ENCODE data around the gene DEGS1.

DEGS1 gene

DNA sequence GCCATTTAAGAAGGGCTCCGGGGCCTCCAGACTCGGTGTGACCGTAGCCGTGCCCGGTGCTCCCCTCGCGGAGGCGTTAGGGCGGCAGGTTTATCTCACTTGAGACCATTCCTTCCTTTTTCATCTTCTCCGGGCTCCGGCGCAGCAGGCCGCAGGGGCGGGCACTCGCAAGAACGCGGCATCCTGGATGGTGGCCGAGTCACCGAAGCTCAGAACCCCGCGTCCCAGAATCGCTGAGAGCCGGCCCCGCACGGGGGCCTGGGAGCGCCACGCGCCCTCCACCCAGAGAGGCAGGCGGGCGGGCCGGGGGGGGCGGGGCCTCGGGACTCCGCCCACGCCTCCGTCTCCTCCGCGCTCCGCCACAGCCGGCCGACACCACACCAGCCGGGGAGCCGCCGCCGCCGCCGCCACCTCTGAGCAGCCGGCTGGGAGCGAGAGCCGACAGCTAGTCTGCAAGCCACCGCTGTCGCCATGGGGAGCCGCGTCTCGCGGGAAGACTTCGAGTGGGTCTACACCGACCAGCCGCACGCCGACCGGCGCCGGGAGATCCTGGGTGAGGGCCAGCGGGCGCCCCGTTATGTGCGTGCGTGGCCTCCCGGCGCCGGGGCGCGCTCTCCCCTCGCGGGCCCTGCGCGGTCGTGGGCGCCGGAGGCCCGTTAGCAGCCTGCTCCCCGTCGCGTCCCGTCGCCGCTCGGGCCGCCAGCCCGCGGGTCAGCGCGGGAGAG, at the start of gene DEGS1:
Gene DEGS1 (plus strand): TSS at position 375 of the 725 bp plus-strand sequence. CDS start 97 bp downstream, at position 472.
- peak; percentile 95 for DNase-seq

DNA sequence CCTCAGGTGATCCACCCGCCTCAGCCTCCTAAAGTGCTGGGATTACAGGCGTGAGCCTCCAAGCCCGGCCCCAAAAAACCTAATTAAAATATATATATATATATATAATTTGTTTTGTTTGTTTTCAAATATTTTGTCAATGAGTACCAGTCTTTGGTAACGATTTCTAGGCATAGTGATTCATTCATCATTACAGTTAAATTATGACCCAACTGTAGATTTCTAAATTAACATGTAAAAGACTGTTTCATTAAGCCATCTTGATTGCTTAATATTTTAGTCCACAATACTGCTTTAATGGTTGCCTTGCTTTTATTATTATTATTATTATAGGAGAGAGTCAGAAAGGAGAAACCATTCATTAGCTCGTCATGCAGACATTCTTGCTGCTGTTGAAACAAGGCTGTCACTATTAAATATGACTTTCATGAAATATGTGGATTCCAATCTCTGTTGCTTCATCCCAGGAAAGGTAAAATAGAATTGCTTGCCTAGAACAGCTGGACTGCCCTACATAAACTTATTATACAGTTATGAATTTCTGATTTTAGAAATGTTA, 49.2 kb upstream of the DEGS1 start:
- DNase-seq, result no peak

DNA sequence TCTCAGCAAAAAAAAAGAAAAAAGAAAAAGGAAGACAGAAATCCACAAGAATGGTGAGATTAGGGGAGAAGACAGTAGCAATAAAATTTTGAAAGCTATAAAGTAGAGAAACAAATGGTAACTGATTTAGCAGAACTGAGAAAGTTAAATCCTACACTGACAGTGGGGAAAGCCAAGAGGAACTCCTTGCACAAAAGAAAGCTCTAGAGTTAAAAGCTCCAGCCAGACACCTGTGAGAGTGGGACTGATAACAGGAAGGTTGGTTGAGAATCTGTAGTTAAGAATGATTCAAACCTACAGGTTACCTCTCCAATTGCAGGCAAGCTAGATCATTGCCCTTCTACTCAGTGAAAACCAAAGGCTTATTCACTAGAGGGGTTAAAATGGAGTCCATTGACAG, 45.5 kb upstream of the DEGS1 start:
- no peak for DNase-seq

DNA sequence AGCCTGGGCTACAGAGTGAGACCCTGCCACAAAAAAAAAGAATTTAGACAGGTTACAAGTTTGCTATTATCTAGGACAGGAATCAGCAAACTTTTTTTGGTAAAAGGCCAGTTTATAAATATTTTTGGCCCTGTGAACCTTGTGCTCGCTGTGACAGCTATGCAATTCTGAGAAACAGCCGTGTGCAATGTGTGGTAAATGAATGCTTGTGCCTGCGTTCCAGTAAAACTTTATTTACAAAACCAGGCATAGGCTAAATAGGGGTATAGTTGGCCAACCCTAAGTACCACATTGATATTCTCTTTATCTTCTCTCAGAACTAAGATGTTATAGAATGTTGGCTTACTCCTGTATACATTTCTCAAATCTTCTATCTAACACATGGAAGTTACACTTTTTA, 44.8 kb upstream of the DEGS1 start:
- DNase-seq, result no peak

DNA sequence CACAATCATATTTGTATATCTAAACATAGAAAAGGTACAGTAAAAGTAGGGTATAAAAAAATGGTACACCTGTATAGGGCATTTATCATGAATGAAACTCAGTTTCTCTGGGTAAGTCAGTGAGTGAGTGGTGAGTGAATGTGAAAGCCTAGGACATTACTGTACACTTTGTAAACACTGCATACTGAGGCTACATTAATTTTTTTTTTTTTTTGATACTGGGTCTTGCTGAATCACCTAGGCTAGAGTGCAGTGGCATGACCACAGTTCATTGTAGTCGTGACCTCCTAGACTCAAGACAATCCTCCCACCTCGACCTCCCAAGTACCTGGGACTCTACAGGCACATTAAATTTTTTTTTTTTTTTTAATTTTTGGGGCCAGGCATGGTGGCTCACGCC, 41.3 kb upstream of the DEGS1 start:
- DNase-seq, result no peak

DNA sequence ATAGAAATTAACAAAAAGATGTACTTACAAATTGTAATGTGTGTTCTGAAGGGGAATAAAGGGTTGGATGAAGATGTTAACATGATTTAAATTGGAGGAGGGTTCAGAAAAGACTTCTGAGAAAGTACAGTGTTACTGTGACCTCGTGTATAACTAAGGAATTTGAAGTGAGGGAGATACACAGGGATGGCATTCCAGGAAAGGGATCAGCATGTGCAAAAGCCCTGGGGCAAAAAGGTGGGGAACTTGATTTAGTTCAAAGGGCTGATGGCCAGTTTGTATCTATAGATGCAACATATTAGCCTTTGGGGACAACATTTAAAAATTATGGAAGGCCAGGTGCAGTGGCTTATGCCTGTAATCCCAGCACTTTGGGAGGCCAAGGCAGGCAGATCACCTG, 33.3 kb upstream of the DEGS1 start:
- DNase-seq, result no peak

DNA sequence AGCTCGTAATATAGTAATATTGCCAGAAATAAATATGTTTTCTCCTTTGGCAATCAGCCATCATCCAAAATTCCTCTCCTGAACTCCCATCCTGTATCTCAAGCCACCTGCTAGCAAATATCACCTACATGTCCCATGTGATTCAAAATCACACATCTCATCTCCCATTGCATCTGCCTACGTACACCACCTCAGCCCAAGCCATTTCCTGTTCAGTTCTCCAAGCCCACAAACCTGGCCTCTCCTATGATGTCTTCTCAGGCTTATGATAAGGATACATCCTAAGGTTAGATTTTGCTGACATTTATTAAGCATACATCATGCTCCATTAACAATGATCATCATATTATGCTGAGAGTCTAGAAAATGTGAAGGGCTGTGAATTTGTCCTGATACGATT, 31.9 kb upstream of the DEGS1 start:
- no peak for DNase-seq

DNA sequence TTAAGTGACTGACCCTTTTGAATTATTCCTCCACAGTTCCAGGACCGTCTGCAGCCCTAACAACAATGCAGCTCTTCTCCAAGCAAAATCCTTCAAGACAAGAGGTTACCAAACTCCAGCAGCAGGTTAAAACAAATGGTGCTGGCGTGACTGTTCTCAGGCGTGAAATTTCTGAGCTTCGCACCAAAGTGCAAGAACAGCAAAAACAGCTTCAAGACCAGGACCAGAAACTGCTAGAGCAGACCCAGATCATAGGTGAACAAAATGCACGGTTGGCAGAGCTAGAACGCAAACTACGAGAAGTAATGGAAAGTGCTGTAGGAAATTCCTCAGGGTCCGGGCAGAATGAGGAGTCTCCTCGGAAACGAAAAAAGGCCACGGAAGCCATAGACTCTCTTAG, 25.7 kb upstream of the DEGS1 start:
- no peak for DNase-seq

DNA sequence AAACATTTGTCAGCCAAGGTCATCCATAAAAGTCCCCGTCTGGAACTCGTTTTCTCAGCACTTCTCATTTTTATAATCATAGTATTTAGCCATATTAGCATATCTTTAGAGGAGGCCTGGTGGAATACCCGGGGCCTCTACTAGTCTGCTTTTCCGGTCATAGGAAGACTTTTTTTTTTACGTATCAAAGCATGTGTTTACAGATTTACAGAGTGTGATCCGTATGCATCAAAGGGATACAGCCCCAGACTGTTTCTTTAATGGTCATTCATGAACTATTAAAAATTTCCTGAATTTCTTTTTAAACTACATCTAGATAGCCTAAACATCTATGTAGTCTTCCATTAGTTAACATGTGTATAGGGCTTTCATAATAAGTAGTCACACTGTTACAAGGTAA, 23.5 kb upstream of the DEGS1 start:
- DNase-seq, result no peak

DNA sequence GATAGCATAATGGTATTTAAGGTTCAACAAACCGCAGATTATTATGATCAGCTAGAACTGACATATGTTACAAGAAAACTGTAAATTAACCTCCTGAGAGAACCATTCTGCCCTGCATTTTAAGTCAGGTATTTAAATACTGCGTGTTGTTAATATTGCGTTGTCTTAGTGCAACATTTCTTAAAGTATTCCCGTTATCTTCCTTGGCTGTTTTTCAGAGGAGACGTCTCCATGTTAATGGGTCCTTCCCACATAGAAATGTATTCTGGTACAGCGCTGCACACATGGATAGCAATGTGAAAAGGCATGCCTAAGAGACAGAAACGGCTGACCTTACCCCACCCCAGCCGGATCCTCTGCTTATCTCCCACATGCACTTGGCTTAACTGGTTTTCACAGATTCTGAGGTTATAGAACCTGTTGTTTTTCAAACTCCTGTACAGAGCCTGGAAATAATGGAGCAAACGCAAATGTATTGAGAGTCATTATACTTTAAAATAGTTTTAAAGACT, 22.8 kb upstream of the DEGS1 start:
- no peak for DNase-seq

DNA sequence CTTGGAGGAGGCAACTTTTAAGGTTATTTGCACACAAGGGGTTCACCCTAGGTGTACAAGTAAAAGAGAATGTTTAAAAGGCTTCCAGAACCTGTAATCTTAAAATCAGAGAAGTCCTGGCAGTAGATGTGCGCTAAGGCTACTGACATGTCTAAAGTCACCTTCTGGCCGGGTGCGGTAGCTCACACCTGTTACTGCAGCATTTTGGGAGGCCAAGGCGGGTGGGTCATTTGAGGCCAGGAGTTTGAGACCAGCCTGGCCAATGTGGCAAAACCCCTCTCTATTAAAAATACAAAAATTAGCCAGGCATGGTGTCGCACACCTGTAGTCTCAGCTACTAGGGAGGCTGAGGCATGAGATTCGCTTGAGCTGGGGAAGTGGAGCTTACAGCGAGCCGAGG, 20.3 kb upstream of the DEGS1 start:
- DNase-seq, result no peak

DNA sequence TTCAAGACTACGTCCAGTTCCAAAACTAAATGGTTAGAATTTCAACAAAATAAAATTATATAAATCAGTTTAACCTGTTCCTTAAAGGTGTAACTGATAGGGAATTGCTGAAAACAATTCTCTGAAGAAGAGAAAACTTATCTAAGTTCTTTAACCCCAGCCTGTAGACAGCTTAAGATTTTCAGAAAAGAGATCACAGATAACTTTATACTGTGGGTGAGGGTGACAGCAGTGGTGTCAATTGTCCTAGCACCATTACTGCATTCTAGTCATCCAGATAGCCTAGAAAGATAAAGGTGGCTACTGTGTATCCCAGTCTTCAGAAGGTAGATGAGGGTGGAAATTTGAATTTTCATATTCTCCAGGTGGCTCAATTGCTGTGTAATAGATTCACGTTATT, 19.7 kb upstream of the DEGS1 start:
- no peak for DNase-seq

DNA sequence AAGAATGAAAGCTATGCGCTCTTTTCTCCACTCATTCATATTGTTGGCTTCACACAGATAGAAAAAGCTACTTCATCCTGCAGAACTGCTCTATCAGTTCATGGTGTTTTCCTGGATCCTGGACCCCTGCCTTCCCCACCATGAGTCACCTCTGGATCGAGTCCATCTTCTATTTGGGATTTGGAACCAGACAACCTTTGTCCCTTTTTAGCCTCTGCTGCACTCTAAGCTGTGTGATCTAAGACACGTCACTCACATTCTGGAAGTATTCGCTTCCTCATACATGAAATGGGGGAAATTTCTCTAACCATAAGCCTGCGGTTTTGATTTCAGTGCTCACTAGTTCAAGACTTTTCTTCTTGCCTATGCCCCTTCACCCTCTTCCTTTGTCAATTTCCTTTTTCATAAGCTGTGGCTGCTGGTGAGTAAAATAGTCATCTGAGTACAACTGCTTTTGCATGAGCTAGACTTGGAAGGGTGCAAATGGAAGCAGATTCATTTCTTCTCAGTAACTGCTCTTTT, 14.1 kb upstream of the DEGS1 start:
- no peak for DNase-seq

DNA sequence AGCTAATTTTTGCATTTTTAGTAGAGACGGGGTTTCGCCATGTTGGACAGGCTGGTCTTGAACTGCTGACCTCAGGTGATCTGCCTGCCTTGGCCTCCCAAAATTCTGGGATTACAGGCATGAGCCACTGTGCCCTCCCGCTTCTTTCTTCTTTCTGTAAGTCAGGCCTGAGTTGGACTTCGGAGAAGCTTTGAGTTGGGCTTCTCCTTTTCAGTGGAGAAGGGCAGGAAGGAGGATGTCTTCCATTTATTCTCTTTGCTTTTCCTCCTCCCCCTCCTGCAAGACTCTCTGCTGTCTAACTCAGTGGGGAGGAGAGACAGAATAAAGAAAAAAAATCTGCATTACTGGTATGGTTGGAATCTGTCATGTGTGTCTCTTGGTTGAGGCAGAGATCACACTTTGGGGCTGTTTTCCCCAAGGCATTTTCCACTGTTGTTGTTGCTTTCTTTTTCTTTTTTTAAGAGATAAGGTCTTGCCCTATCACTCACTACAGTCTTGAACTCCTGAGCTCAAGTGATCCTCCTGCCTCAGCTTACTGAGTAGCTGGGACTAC, 13.2 kb upstream of the DEGS1 start:
- DNase-seq, result no peak

DNA sequence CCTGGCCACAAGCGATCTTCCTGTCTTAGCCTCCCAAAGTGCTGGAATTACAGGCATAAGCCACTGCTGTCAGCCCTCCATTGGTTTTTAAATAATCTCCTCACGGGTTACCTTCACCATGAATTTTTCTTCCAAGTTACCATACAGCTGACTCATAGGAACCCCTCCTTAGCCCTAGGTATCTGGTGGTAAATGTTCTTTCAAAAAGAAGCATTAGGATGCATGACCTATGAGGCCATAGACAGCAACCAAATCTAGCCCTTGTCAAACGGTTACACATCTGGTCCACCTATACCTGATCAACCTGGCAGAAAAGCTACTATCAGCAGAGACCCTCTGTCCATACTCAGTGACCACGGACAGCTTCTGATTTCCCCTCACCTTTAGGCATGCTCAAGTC, 12.7 kb upstream of the DEGS1 start:
- no peak for DNase-seq

DNA sequence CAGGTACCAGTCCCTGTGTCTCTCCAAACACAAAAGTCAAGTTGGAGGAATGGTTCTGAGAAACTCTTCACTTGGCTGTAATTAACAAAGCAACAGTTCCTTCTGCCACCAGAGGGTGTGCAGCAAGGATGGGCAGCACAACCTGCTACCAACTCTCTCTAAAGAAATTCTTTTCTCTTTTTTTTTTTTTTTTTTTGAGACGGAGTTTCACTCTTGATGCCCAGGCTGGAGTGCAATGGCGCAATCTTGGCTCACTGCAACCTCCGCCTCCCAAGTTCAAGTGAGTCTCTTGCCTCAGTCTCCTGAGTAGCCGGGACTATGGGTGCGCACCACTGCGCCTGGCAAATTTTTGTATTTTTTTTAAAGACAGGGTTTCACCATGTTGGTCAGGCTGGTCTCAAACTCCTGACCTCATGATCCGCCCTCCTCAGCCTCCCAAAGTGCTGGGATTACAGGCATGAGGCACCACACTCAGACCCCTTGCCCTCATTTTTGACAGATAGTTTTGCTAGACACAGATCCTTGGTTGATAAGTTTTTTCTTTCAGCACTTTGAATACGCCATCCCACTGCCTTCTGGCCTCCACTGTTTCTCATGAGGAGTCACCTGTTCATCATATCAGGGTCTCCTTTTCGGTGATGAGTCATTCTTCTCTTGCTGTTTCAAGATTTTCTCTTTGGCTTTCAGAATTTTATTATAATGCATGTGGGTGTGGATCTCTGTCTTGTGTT, 12.1 kb upstream of the DEGS1 start:
- no peak for DNase-seq

DNA sequence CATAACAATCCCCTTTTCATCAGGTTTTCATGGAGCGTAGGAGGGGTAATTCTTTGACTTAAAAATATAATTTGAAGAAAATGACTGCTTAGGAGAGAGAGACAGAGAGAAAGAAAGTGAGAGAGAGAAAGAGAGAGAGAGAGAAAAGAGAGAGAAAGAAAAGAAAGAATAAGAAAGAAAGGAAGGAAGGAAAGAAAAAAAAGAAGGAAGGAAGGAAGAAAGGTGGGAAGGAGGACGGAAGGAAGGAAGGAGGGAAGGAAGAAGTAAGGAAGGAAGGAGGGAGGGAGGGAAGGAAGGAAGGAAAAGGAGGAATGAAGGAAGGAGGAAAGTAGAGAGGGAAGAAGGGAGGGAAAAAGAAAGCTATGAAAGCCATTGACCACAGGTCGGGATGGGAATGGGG, 10.8 kb upstream of the DEGS1 start:
- DNase-seq, result no peak

DNA sequence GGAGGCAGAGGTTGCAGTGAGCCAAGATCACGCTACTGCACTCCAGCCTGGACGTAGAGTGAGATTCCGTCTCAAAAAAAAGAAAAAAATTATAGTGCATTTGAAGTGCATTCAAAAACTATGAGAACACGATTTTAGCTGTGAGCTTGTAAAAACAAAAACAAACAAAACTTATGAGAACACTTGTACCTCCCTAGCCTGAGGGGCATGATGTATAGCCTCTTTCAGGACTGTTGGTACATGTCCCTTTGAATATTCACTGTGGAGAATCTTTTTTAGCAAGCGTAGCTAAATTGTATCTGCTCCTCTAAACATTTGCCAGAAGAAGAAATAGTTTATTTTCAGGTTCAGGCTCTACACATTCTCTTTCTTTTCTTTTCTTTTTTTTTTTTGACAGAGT, 9.5 kb upstream of the DEGS1 start:
- no peak for DNase-seq

DNA sequence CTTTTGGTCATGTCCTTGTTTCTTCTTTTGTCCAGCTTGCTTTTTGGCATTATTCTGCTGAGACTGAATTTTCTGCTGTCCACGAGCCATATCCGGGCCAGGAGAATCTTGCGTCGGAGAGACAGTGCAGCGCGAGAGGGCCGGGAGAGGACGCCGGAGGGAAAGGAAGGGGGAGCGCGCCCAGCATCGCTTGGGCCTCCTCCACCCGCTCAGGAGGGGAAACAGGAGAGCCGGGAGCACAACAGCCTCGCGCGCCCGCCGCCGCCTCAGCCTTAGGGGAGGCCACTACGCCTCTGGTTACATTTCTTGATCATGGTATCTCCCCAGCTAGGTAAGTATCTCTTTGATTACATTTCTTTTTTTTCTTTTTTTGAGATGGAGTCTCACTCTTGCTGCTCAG, 7.4 kb upstream of the DEGS1 start:
- DNase-seq, result no peak

DNA sequence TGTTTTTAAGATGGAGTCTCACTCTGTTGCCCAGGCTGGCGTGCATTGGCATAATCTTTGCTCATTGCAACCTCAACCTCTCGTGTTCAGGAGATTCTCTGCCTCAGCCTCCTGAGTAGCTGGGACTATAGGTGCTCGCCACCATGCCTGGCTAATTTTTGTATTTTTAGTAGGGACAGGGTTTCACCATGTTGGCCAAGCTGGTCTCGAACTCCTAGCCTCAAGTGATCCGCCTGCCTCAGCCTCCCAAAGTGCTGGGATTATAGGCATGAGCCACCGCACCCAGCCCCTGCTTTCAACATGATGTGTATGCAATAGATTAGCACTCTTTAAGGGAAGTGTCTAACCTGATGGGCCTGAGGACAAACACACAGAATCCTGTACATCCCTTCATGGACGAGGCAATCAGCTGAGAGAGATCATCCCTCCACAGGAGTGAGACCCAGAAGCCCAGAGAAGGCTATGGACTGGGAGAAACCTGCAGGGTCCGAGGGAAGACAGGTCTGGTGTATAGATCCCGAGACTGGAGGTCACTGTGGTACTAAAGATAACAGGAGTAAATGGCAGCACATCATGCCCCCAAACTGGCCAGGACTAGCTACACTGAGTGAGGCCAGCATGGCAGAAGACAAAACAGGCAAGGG, 5.6 kb upstream of the DEGS1 start:
- no peak for DNase-seq

DNA sequence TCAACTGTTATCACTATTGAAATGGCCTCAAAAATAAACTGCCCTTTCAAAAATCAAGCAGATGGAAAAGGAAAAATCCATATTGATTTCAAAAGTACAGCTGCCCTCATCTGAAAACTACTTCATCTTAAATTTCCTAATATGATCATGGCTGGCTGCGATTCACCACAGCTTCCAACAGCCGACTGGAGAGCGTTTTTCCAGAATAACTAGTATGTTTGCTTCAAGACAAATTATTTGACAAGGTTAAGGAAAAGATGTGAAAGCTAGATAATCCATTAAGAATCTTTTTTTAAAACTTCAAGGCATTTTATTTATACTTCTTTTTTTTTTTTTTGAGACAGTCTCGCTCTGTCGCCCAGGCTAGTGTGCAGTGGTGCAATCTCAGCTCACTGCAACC, 4.1 kb upstream of the DEGS1 start:
- no peak for DNase-seq

DNA sequence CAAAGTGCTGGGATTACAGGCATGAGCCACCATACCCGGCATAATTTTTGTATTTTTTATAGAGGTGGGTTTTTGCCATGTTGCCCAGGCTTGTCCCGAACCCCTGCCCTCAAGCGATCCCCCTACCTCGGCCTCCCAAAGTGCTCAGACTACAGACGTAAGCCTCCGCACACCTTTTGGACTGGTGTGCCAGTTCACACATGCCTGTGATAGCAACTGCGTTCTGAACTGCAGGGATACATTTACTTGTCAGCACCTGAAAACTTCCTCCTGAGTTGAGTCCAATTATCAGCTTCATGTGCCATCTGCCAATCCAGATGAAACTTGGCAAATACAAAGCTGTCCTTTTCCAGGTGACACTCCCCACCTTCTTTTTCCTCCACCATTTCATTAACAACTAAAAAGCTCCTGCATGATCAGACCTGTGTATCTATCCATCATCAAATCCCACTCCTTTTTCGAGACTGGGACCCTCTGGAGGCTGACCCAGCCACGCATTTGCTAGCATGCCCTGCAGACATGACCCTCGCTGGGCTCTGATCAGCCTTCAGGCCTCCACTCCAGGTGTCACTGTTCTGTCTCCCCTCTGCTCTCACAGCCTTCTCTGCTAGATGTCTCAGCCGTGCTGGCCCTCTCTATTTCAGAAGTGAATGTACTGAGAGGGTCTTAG, 2.1 kb upstream of the DEGS1 start:
- DNase-seq, result no peak

DNA sequence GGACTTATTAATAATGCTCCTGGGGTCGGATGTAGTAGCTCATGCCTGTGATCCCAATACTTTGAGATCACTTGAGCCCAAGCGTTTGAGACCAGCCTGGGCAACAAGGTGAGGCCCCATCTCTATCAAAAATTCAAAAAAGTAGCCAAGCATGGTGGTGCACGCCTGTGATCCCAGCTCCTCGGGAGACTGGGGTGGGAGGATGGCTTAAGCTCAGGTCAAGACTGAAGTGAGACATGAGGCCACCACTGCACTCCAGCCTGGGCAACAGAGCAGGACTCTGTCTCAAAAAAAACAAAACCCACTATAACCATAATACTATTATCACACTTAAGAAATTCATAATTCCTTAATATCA, 1.6 kb upstream of the DEGS1 start:
- DNase-seq, result no peak
